ENCODE measurements around the gene WASHC4. TPM values are rescaled to one million over a fixed set of nuclear protein-coding genes. Genes with fewer than 3 reads are reported as not detected.

WASHC4 gene
- total RNA-seq, 3 donors from 2014 or later, result 34.2 to 50.4 (median 34.7) TPM

- ATAC-seq (no peak), DNase-seq (no peak)
- intact Hi-C loops (cut with DNase I, micrococcal nuclease), result no loop called here
- TF ChIP-seq, protein P1, sequence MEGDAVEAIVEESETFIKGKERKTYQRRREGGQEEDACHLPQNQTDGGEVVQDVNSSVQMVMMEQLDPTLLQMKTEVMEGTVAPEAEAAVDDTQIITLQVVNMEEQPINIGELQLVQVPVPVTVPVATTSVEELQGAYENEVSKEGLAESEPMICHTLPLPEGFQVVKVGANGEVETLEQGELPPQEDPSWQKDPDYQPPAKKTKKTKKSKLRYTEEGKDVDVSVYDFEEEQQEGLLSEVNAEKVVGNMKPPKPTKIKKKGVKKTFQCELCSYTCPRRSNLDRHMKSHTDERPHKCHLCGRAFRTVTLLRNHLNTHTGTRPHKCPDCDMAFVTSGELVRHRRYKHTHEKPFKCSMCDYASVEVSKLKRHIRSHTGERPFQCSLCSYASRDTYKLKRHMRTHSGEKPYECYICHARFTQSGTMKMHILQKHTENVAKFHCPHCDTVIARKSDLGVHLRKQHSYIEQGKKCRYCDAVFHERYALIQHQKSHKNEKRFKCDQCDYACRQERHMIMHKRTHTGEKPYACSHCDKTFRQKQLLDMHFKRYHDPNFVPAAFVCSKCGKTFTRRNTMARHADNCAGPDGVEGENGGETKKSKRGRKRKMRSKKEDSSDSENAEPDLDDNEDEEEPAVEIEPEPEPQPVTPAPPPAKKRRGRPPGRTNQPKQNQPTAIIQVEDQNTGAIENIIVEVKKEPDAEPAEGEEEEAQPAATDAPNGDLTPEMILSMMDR (IDR thresholded peaks at IDR 0.05), result no peak
- no peaks in the 10 kb centered on the region for H3K9me3 ChIP-seq
- H3K4me3 ChIP-seq, result no peak overlapping the region
- H3K36me3 ChIP-seq (ENCODE audit: low read depth), result no peaks in the 10 kb centered on the region
- no peaks in the 10 kb centered on the region for H3K4me1 ChIP-seq (ENCODE audit: low read depth)
These were observed 37.4 kb upstream of the WASHC4 start for GRCh38 chr12:105069936-105070702.

- TF ChIP-seq, protein P1 (IDR thresholded peaks at IDR 0.05), result no peak
- intact Hi-C loops (cut with DNase I, micrococcal nuclease), result no loop called here
- Histone ChIP-seq H3K4me1 (ENCODE audit: low read depth) (no peaks in the 10 kb centered on the region), H3K9me3 (no peaks in the 10 kb centered on the region), H3K36me3 (ENCODE audit: low read depth) (no peaks in the 10 kb centered on the region), H3K4me3 (no peak overlapping the region)
- ATAC-seq (no peak), DNase-seq (no peak)
These were observed 35.5 kb upstream of the WASHC4 start for GRCh38 chr12:105071981-105072380.

DNA sequence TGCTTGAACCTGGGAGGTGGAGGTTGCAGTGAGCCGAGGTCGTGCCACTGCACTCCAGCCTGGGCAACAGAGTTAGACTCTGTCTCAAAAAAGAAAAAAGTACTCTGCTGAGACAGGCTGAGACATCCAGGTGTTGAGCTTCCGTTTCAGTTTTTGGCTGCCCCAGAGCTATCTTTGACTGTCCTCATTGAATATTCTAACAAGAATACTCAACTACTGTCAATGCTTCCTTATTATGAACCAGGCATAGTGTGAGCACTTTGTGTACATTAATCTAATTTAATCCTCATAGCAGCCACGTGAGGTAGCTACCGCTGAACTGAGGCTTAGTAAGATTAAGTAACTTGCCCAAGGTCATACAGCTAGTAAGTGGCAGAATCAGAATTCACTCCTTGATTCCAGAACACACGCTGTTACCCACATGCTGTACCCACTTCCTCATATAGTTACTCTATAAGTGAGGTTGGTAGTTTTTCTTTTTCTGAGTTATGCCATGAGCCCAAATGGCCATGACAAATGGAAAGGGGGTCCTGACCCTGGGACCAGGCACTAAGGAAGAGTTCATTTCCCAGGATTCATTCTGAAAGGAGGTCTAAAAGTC, 34.5 kb upstream of the WASHC4 start:
- TF ChIP-seq, protein P1 (IDR thresholded peaks at IDR 0.05), result no peak
- no peak for ATAC-seq

GRCh38 chr12:105076098-105076497, 31.4 kb upstream of the WASHC4 start:
- no peaks in the 10 kb centered on the region for H3K36me3 ChIP-seq (ENCODE audit: low read depth)
- TF ChIP-seq, protein P1 (IDR thresholded peaks at IDR 0.05), result no peak
- no peak overlapping the region for H3K4me3 ChIP-seq
- DNase-seq, result no peak
- intact Hi-C loops (cut with DNase I, micrococcal nuclease), result no loop called here
- no peak for ATAC-seq
- H3K9me3 ChIP-seq, result no peaks in the 10 kb centered on the region
- H3K4me1 ChIP-seq (ENCODE audit: low read depth), result no peaks in the 10 kb centered on the region

More for the DNA sequence above, 34.5 kb upstream of the WASHC4 start:
- DNase-seq, result no peak
- H3K9me3 ChIP-seq, result no peaks in the 10 kb centered on the region
- no peak overlapping the region for H3K4me3 ChIP-seq
- intact Hi-C loops (cut with DNase I, micrococcal nuclease), result no loop called here
- no peaks in the 10 kb centered on the region for H3K4me1 ChIP-seq (ENCODE audit: low read depth)
- no peaks in the 10 kb centered on the region for H3K36me3 ChIP-seq (ENCODE audit: low read depth)

DNA sequence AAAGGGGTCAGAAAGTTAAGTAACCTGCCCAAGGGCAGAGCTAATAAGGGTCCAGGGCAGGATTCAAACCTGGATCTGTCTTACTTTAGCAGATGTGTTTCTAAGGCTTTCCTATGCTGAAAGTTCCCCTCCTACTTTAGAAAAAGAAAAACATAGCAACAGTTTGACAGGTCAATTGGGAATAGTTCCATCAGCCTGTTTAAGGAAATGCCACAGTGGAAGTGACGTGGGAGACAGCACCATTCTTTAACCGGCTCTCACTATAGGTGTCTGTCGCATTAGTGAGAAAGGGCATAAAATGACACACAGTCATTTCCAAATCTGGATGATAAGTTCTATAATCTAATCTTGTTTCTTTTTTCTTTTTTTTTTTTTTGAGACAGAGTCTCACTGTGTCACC, 30.6 kb upstream of the WASHC4 start:
- no peak for DNase-seq
- intact Hi-C loops (cut with DNase I, micrococcal nuclease), result no loop called here
- H3K36me3 ChIP-seq (ENCODE audit: low read depth), result no peaks in the 10 kb centered on the region
- H3K4me1 ChIP-seq (ENCODE audit: low read depth), result no peaks in the 10 kb centered on the region
- ATAC-seq, result no peak
- no peaks in the 10 kb centered on the region for H3K9me3 ChIP-seq
- TF ChIP-seq, protein P1 (IDR thresholded peaks at IDR 0.05), result no peak
- H3K4me3 ChIP-seq, result no peak overlapping the region

Data from mucosa of descending colon (tissue), 3 donors.